Measurements from ENCODE around the gene DTWD2. TPM values are rescaled to one million over a fixed set of nuclear protein-coding genes. Genes with fewer than 3 reads are reported as not detected.

The DTWD2 gene
- total RNA-seq, 1 donor from 2014 or later: 1.6 TPM

Other genes with a start within 250 kb of the DTWD2 start
- 21.7 and 25.8 TPM in 2 replicates for gene DMXL1, start 82.5 kb upstream of the DTWD2 start, total RNA-seq

Measured in pulmonary artery endothelial cell (primary cell).